Mammary epithelial cell (primary cell): ENCODE measurements around the gene AKT1.

ENCODE experiments used
- CTCF ChIP-seq, 2 donors: IDR thresholded peaks in 1 of 2; conservative IDR thresholded peaks in 1 of 2; 2 replicates each; pipeline ENCODE4 v1.5.1; 2011 to 2012; ENCODE audit warnings: inconsistent platforms in 2 of 2, low read length in 2 of 2, mild to moderate bottlenecking in 2 of 2, control low read depth in 1 of 2, low read depth in 1 of 2; ENCODE audit not compliant: insufficient read depth in 1 of 2; ENCODE audit errors: extremely low read depth in 1 of 2
- EZH2 ChIP-seq: IDR thresholded peaks from 2 replicates; pipeline ENCODE4 v1.6.1; 2012; ENCODE audit warnings: low read length, inconsistent platforms, borderline replicate concordance

- TF ChIP-seq CTCF (conservative IDR thresholded peaks at IDR 0.05 in 1 of 2, IDR thresholded peaks at IDR 0.05 in 1 of 2; ENCODE audit: extremely low read depth in 1 of 2, insufficient read depth in 1 of 2, low read depth in 1 of 2, low read length in 2 of 2) = no peak
- TF ChIP-seq EZH2 = no peak
Observed at GRCh38 chr14:104785708-104786080, 9.9 kb downstream of the AKT1 start.
